GM13977 (cell line): ENCODE results near the gene TDRD1.
A peak's percentile ranks its signal among the peaks of the same experiment; 100 is the strongest.

Experiments used
- DNase-seq: peaks from one replicate; pipeline ENCODE4 v3.0.0; 2012; ENCODE audit warnings: low spot score
- CTCF ChIP-seq: IDR thresholded peaks from 2 replicates; pipeline ENCODE4 v1.5.1; 2012; ENCODE audit warnings: mild to moderate bottlenecking, control low read depth; ENCODE audit not compliant: insufficient read depth; ENCODE audit errors: extremely low read depth, missing control alignments
- in situ Hi-C: fragments of 300-500 bp; cut with MboI; formaldehyde crosslinking; loops from one replicate; pipeline ENCODE4 v1.12.0; 2022; ENCODE audit warnings: low sequenced_read_pairs, low pct_unique_long_range_greater_than_20kb, mixed read lengths, inconsistent platforms; ENCODE audit not compliant: unreplicated experiment

TDRD1 gene

GRCh38 chr10:114173603-114173920, 5.6 kb upstream of the TDRD1 start:
- peak; percentile 32 for DNase-seq
- no peak for TF ChIP-seq CTCF
- in situ Hi-C loops: no loop called here

- no peak for TF ChIP-seq CTCF
- in situ Hi-C loops: no loop called here
- peak; percentile 96 for DNase-seq
Observed at GRCh38 chr10:114173921-114174694, 5.0 kb upstream of the TDRD1 start, which contains the start of gene CCDC186. CCDC186 (minus strand) TSS chr10:114174203; CDS start chr10:114163268, 10,935 bp downstream.

GRCh38 chr10:114174695-114175188, 4.4 kb upstream of the TDRD1 start:
- DNase-seq: peak; percentile 32
- in situ Hi-C loops: no loop called here
- no peak for TF ChIP-seq CTCF

- no peak for TF ChIP-seq CTCF
Observed at GRCh38 chr10:114175667-114176066, 3.5 kb upstream of the TDRD1 start.

GRCh38 chr10:114176511-114176910, 2.6 kb upstream of the TDRD1 start:
- TF ChIP-seq CTCF: no peak
- DNase-seq: no peak
- in situ Hi-C loops: no loop called here

More at GRCh38 chr10:114175667-114176066, 3.5 kb upstream of the TDRD1 start:
- in situ Hi-C loops: no loop called here
- no peak for DNase-seq

GRCh38 chr10:114179747-114180146, 594 bp downstream of the TDRD1 start:
- in situ Hi-C loops: no loop called here
- DNase-seq: no peak
- TF ChIP-seq CTCF: no peak
